Activated T-cell treated with anti-CD3 and anti-CD28 coated beads, Interleukin-2, amount 50 U/mL, for 24 hours (primary cell): ENCODE data around the gene HOXC5.
A peak's percentile ranks its signal among the peaks of the same experiment; 100 is the strongest.

ENCODE experiments used
- DNase-seq: peaks from one replicate; pipeline ENCODE4 v3.0.0-alpha.2; 2020
- H3K27ac Mint-ChIP-seq: 2 replicates; pipeline ENCODE4 v1.8.0; 2020; ENCODE audit warnings: mild to moderate bottlenecking, mixed read lengths
- H3K27me3 Mint-ChIP-seq: 2 replicates; pipeline ENCODE4 v1.8.0; 2020; ENCODE audit warnings: mixed read lengths
- H3K36me3 Mint-ChIP-seq: 2 replicates; pipeline ENCODE4 v1.8.0; 2020; ENCODE audit warnings: low read depth, mixed read lengths
- H3K4me1 Mint-ChIP-seq: 2 replicates; pipeline ENCODE4 v1.8.0; 2020; ENCODE audit warnings: low read depth, mixed read lengths
- H3K4me3 Mint-ChIP-seq: 2 replicates; pipeline ENCODE4 v1.8.0; 2020; ENCODE audit warnings: mild to moderate bottlenecking, moderate library complexity, mixed read lengths
- H3K9me3 Mint-ChIP-seq: 2 replicates; pipeline ENCODE4 v1.8.0; 2020; ENCODE audit warnings: mixed read lengths

The HOXC5 gene

GRCh38 chr12:54000116-54001114 is 32.4 kb upstream of the HOXC5 start, which contains the start of gene HOXC9:
HOXC9 (plus strand) TSS chr12:54000161; CDS start chr12:54000189, 28 bp downstream.
- H3K36me3 Mint-ChIP-seq, result no peaks in the 10 kb centered on the region
- H3K27me3 Mint-ChIP-seq, result peaks cover 100% of the 10 kb centered on the region
- H3K4me3 Mint-ChIP-seq, result peak within 1 kb of the TSS; percentile 53
- no peak for DNase-seq
- no peaks in the 10 kb centered on the region for H3K9me3 Mint-ChIP-seq
- H3K4me1 Mint-ChIP-seq, result peaks cover 34% of the 10 kb centered on the region
- H3K27ac Mint-ChIP-seq, result no peak within 1 kb of the TSS

- Mint-ChIP-seq H3K27me3 (peaks cover 100% of the 10 kb centered on the region), H3K9me3 (no peaks in the 10 kb centered on the region), H3K4me3 (no peak overlapping the region), H3K36me3 (no peaks in the 10 kb centered on the region), H3K4me1 (peaks cover 33% of the 10 kb centered on the region), H3K27ac (no peak overlapping the region)
- no peak for DNase-seq
Observed at GRCh38 chr12:54001283-54002187, 31.3 kb upstream of the HOXC5 start.

GRCh38 chr12:54002278-54002914 is 30.5 kb upstream of the HOXC5 start:
- Mint-ChIP-seq H3K27me3 (peaks cover 100% of the 10 kb centered on the region), H3K36me3 (no peaks in the 10 kb centered on the region), H3K4me1 (peaks cover 31% of the 10 kb centered on the region), H3K9me3 (no peaks in the 10 kb centered on the region), H3K4me3 (no peak overlapping the region), H3K27ac (no peak overlapping the region)
- DNase-seq, result no peak

- Mint-ChIP-seq H3K4me3 (no peak overlapping the region), H3K9me3 (no peaks in the 10 kb centered on the region), H3K27ac (no peak overlapping the region), H3K4me1 (peaks cover 26% of the 10 kb centered on the region), H3K27me3 (peaks cover 100% of the 10 kb centered on the region), H3K36me3 (no peaks in the 10 kb centered on the region)
- DNase-seq, result no peak
Observed at GRCh38 chr12:54002915-54003389, 29.9 kb upstream of the HOXC5 start.

GRCh38 chr12:54003625-54004024 is 29.2 kb upstream of the HOXC5 start:
- Mint-ChIP-seq H3K9me3 (no peaks in the 10 kb centered on the region), H3K4me3 (no peak overlapping the region), H3K4me1 (peaks cover 26% of the 10 kb centered on the region), H3K27me3 (peaks cover 100% of the 10 kb centered on the region), H3K36me3 (no peaks in the 10 kb centered on the region), H3K27ac (no peak overlapping the region)
- DNase-seq, result no peak

- Mint-ChIP-seq H3K27ac (no peak overlapping the region), H3K4me1 (peaks cover 28% of the 10 kb centered on the region), H3K36me3 (no peaks in the 10 kb centered on the region), H3K9me3 (no peaks in the 10 kb centered on the region), H3K4me3 (no peak overlapping the region), H3K27me3 (peaks cover 98% of the 10 kb centered on the region)
- DNase-seq, result no peak
Observed at GRCh38 chr12:54004063-54004840, 28.6 kb upstream of the HOXC5 start.

GRCh38 chr12:54004841-54005530 is 27.9 kb upstream of the HOXC5 start:
- H3K4me1 Mint-ChIP-seq, result peaks cover 34% of the 10 kb centered on the region
- no peaks in the 10 kb centered on the region for H3K9me3 Mint-ChIP-seq
- no peak for DNase-seq
- H3K27me3 Mint-ChIP-seq, result peaks cover 98% of the 10 kb centered on the region
- no peak overlapping the region for H3K27ac Mint-ChIP-seq
- no peak overlapping the region for H3K4me3 Mint-ChIP-seq
- H3K36me3 Mint-ChIP-seq, result no peaks in the 10 kb centered on the region

GRCh38 chr12:54005531-54005852 is 27.4 kb upstream of the HOXC5 start:
- Mint-ChIP-seq H3K9me3 (no peaks in the 10 kb centered on the region), H3K36me3 (no peaks in the 10 kb centered on the region), H3K27ac (no peak overlapping the region), H3K27me3 (peaks cover 98% of the 10 kb centered on the region), H3K4me1 (peaks cover 31% of the 10 kb centered on the region), H3K4me3 (no peak overlapping the region)
- DNase-seq, result no peak

- no peak overlapping the region for H3K27ac Mint-ChIP-seq
- peak; percentile 91 for DNase-seq
- H3K9me3 Mint-ChIP-seq, result no peaks in the 10 kb centered on the region
- peak overlapping the region; percentile 73 for H3K4me3 Mint-ChIP-seq
- no peaks in the 10 kb centered on the region for H3K36me3 Mint-ChIP-seq
- peaks cover 32% of the 10 kb centered on the region for H3K4me1 Mint-ChIP-seq
- H3K27me3 Mint-ChIP-seq, result peaks cover 98% of the 10 kb centered on the region
Observed at GRCh38 chr12:54005853-54006558, 26.8 kb upstream of the HOXC5 start.

- DNase-seq, result no peak
- Mint-ChIP-seq H3K4me1 (peaks cover 38% of the 10 kb centered on the region), H3K27me3 (peaks cover 98% of the 10 kb centered on the region), H3K4me3 (peak overlapping the region; percentile 73), H3K9me3 (no peaks in the 10 kb centered on the region), H3K36me3 (no peaks in the 10 kb centered on the region), H3K27ac (no peak overlapping the region)
Observed at GRCh38 chr12:54006559-54007220, 26.2 kb upstream of the HOXC5 start.

- Mint-ChIP-seq H3K27ac (no peak overlapping the region), H3K27me3 (peaks cover 98% of the 10 kb centered on the region), H3K36me3 (no peaks in the 10 kb centered on the region), H3K9me3 (no peaks in the 10 kb centered on the region), H3K4me3 (no peak overlapping the region), H3K4me1 (peaks cover 34% of the 10 kb centered on the region)
- DNase-seq, result no peak
Observed at GRCh38 chr12:54007538-54008259, 25.2 kb upstream of the HOXC5 start.

GRCh38 chr12:54008260-54008552 is 24.6 kb upstream of the HOXC5 start:
- Mint-ChIP-seq H3K27ac (no peak overlapping the region), H3K4me1 (peaks cover 32% of the 10 kb centered on the region), H3K36me3 (no peaks in the 10 kb centered on the region), H3K4me3 (no peak overlapping the region), H3K9me3 (no peaks in the 10 kb centered on the region), H3K27me3 (peaks cover 98% of the 10 kb centered on the region)
- no peak for DNase-seq
